OCI-LY1 (cell line): ENCODE results near the gene AASDH.

ENCODE experiments used
- CTCF ChIP-seq: fragments of 200-600 bp; sonication (generic), shearing (Covaris generic); IDR thresholded peaks from 2 replicates; pipeline ENCODE4 v1.5.1; 2017; ENCODE audit warnings: mild to moderate bottlenecking, antibody characterized with exemption, low read length, moderate library complexity, mixed read lengths
- EZH2 ChIP-seq: fragments of 200-600 bp; sonication (generic), shearing (Covaris generic); IDR thresholded peaks from 2 replicates; pipeline ENCODE4 v1.8.0; 2017; ENCODE audit warnings: borderline replicate concordance, mixed run types, mild to moderate bottlenecking, antibody characterized with exemption, low read length, moderate library complexity, mixed read lengths

GRCh38 chr4:56323327-56323726 is 64.0 kb downstream of the AASDH start:
- TF ChIP-seq CTCF (no peak), EZH2 (no peak)
